Measurements from ENCODE around the gene TMEM242. TPM values are rescaled to one million over a fixed set of nuclear protein-coding genes. Genes with fewer than 3 reads are reported as not detected.

Gene TMEM242
- total and polyA plus RNA-seq, 10 of the 15 experiments (the other 5 are each of a cell fraction or from before 2014, with no cell fraction given), result 2.8 to 9.8 (median 5.5) TPM

- no peak overlapping the region for H2AFZ ChIP-seq (ENCODE audit: control insufficient read depth, low read depth, low read length)
- ATAC-seq (no peak), FAIRE-seq (no peak), DNase-seq (ENCODE audit: low read depth, low spot score) (no peak)
- intact Hi-C loops (cut with micrococcal nuclease; ENCODE audit: unreplicated experiment), result no loop called here
- 45% methylated on average over 16 of the region's 16 CpGs for WGBS (ENCODE audit: insufficient coverage, insufficient replicate concordance, low lambda C conversion rate, missing lambda C conversion rate)
- ChIA-PET RAD21 (ENCODE audit: unreplicated experiment) (no interaction called here), POLR2A (no interaction called here), SMC1A (ENCODE audit: uncharacterized antibody, unreplicated experiment) (no interaction called here), CTCF (no interaction called here)
- no peak overlapping the region for H3K4me3 ChIP-seq
- H3K4me2 ChIP-seq (ENCODE audit: control insufficient read depth, insufficient read depth), result no peak overlapping the region
- H3K79me2 ChIP-seq (ENCODE audit: control insufficient read depth, insufficient read depth, low read length), result no peaks in the 10 kb centered on the region
- H3K4me1 ChIP-seq (ENCODE audit: control insufficient read depth, insufficient read depth, low read length), result no peaks in the 10 kb centered on the region
- H3K27ac ChIP-seq (ENCODE audit: control insufficient read depth, insufficient read depth), result no peak overlapping the region
- H3K27me3 ChIP-seq (replicated peaks in 1 of 2; ENCODE audit: control insufficient read depth in 2 of 2, insufficient read depth in 2 of 2, low read length in 1 of 2), result no peaks in the 10 kb centered on the region; a peak in 2 of 4 replicates
- no peaks in the 10 kb centered on the region for H3K36me3 ChIP-seq (ENCODE audit: control insufficient read depth in 2 of 2, insufficient read depth in 2 of 2, low read length in 1 of 2)
- in situ Hi-C loops (cut with MboI), result no loop called here
- TF ChIP-seq E2F4 (IDR thresholded peaks at IDR 0.05; ENCODE audit: low read depth, low read length) (no peak), POLR2AphosphoS2 (IDR thresholded peaks at IDR 0.05; ENCODE audit: low read depth, low read length) (no peak), EED (IDR thresholded peaks at IDR 0.05; ENCODE audit: low read depth) (no peak), MYB (IDR thresholded peaks at IDR 0.05; ENCODE audit: borderline replicate concordance, low read depth, low read length) (no peak), SUZ12 (IDR thresholded peaks at IDR 0.05; ENCODE audit: unreplicated experiment) (no peak), ATF7 (IDR thresholded peaks at IDR 0.05; ENCODE audit: low read depth) (no peak), ASH2L (IDR thresholded peaks at IDR 0.05; ENCODE audit: borderline replicate concordance, low read depth) (no peak), NR2C1 (IDR thresholded peaks at IDR 0.05) (no peak), MTA3 (IDR thresholded peaks at IDR 0.05; ENCODE audit: borderline replicate concordance, low read length) (no peak), HSF1 (IDR thresholded peaks at IDR 0.05; ENCODE audit: low read depth, low read length) (no peak), NBN (IDR thresholded peaks at IDR 0.05) (no peak), POU2F2 (IDR thresholded peaks at IDR 0.05; ENCODE audit: borderline replicate concordance, low read depth, low read length) (no peak), USF2 (IDR thresholded peaks at IDR 0.05; ENCODE audit: borderline replicate concordance, low read depth, low read length) (no peak), CBX5 (IDR thresholded peaks at IDR 0.05; ENCODE audit: low read depth) (no peak), ZNF217 (IDR thresholded peaks at IDR 0.05) (no peak), IKZF2 (IDR thresholded peaks at IDR 0.05) (no peak), BCL11A (IDR thresholded peaks at IDR 0.05; ENCODE audit: low read depth, low read length) (no peak), IRF3 (IDR thresholded peaks at IDR 0.05) (no peak), PML (IDR thresholded peaks at IDR 0.05; ENCODE audit: low read length) (no peak)
- no peak overlapping the region for H3K9ac ChIP-seq (ENCODE audit: control insufficient read depth, insufficient read depth, low read length)
- H3K9me3 ChIP-seq (replicated peaks; ENCODE audit: control insufficient read depth, insufficient read depth, low read length), result peaks cover 4% of the 10 kb centered on the region; the same call in 1 of the 3 replicates
- no peaks in the 10 kb centered on the region for H4K20me1 ChIP-seq (ENCODE audit: control insufficient read depth, insufficient read depth)
- BruUV-seq (replicated peaks), result no TSS peak
These were observed 54.0 kb downstream of the TMEM242 start for GRCh38 chr6:157269261-157269794.
